ENCODE measurements around the gene TPCN1.

TPCN1 gene

GRCh38 chr12:113278633-113279032, 57.4 kb downstream of the TPCN1 start:
- H3K27me3 ChIP-seq (ENCODE audit: control insufficient read depth in 2 of 2, insufficient read depth in 2 of 2, low read length in 2 of 2), result no peaks in the 10 kb centered on the region
- H3K36me3 ChIP-seq (ENCODE audit: control insufficient read depth in 2 of 2, insufficient read depth in 2 of 2, low read length in 2 of 2), result peaks cover 34 to 59% of the 10 kb centered on the region in 2 donors
- H3K4me1 ChIP-seq (ENCODE audit: control insufficient read depth in 2 of 2, insufficient read depth in 2 of 2, low read length in 2 of 2), result no peaks in the 10 kb centered on the region
- H3K9ac ChIP-seq (ENCODE audit: low read depth in 1 of 2, low read length in 2 of 2), result no peak overlapping the region
- H3K4me3 ChIP-seq (ENCODE audit: low read length in 2 of 2), result no peak overlapping the region
- H3K27ac ChIP-seq (ENCODE audit: low read depth in 2 of 2, low read length in 2 of 2), result no peak overlapping the region
- no peaks in the 10 kb centered on the region for H3K9me3 ChIP-seq (ENCODE audit: control insufficient read depth in 2 of 2, low read length in 2 of 2)

DNA sequence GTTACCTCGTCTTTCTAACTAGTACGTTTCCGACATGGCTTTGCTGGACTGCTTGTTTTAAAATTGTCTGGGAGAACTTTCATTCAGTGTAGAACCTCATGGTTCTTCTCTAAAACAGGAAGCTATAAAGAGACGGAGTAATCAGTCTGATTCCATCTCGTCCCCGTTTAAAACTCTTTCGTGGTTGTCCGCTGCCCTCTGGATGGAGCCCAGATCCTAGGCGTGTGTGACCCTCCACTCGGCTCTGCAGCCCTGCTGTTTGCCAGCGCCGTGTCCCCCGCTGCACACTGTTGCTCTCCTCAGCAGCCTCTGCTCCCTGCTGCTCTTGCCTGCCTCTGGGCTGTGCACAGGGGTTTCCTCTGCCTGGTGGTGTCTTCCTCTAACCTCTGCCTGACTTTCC, 63.5 kb downstream of the TPCN1 start:
- H3K4me3 ChIP-seq (ENCODE audit: low read length in 2 of 2), result no peak overlapping the region
- no peak overlapping the region for H3K27ac ChIP-seq (ENCODE audit: low read depth in 2 of 2, low read length in 2 of 2)
- peaks cover 56 to 70% of the 10 kb centered on the region in 2 donors for H3K36me3 ChIP-seq (ENCODE audit: control insufficient read depth in 2 of 2, insufficient read depth in 2 of 2, low read length in 2 of 2)
- H3K4me1 ChIP-seq (ENCODE audit: control insufficient read depth in 2 of 2, insufficient read depth in 2 of 2, low read length in 2 of 2), result no peaks in the 10 kb centered on the region
- no peaks in the 10 kb centered on the region for H3K27me3 ChIP-seq (ENCODE audit: control insufficient read depth in 2 of 2, insufficient read depth in 2 of 2, low read length in 2 of 2)
- H3K9me3 ChIP-seq (ENCODE audit: control insufficient read depth in 2 of 2, low read length in 2 of 2), result no peaks in the 10 kb centered on the region
- no peak overlapping the region for H3K9ac ChIP-seq (ENCODE audit: low read depth in 1 of 2, low read length in 2 of 2)

GRCh38 chr12:113285679-113286610, 64.7 kb downstream of the TPCN1 start:
- H3K4me1 ChIP-seq (ENCODE audit: control insufficient read depth in 2 of 2, insufficient read depth in 2 of 2, low read length in 2 of 2), result no peaks in the 10 kb centered on the region
- H3K36me3 ChIP-seq (ENCODE audit: control insufficient read depth in 2 of 2, insufficient read depth in 2 of 2, low read length in 2 of 2), result peaks cover 62 to 70% of the 10 kb centered on the region in 2 donors
- H3K27me3 ChIP-seq (ENCODE audit: control insufficient read depth in 2 of 2, insufficient read depth in 2 of 2, low read length in 2 of 2), result no peaks in the 10 kb centered on the region
- H3K9me3 ChIP-seq (ENCODE audit: control insufficient read depth in 2 of 2, low read length in 2 of 2), result no peaks in the 10 kb centered on the region
- no peak overlapping the region for H3K9ac ChIP-seq (ENCODE audit: low read depth in 1 of 2, low read length in 2 of 2)
- no peak overlapping the region for H3K27ac ChIP-seq (ENCODE audit: low read depth in 2 of 2, low read length in 2 of 2)
- no peak overlapping the region for H3K4me3 ChIP-seq (ENCODE audit: low read length in 2 of 2)

GRCh38 chr12:113286712-113287111, 65.4 kb downstream of the TPCN1 start:
- Histone ChIP-seq H3K36me3 (ENCODE audit: control insufficient read depth in 2 of 2, insufficient read depth in 2 of 2, low read length in 2 of 2) (peaks cover 69 to 74% of the 10 kb centered on the region in 2 donors), H3K27me3 (ENCODE audit: control insufficient read depth in 2 of 2, insufficient read depth in 2 of 2, low read length in 2 of 2) (no peaks in the 10 kb centered on the region), H3K4me1 (ENCODE audit: control insufficient read depth in 2 of 2, insufficient read depth in 2 of 2, low read length in 2 of 2) (no peaks in the 10 kb centered on the region), H3K9me3 (ENCODE audit: control insufficient read depth in 2 of 2, low read length in 2 of 2) (no peaks in the 10 kb centered on the region), H3K27ac (ENCODE audit: low read depth in 2 of 2, low read length in 2 of 2) (no peak overlapping the region), H3K4me3 (ENCODE audit: low read length in 2 of 2) (no peak overlapping the region), H3K9ac (ENCODE audit: low read depth in 1 of 2, low read length in 2 of 2) (no peak overlapping the region)

DNA sequence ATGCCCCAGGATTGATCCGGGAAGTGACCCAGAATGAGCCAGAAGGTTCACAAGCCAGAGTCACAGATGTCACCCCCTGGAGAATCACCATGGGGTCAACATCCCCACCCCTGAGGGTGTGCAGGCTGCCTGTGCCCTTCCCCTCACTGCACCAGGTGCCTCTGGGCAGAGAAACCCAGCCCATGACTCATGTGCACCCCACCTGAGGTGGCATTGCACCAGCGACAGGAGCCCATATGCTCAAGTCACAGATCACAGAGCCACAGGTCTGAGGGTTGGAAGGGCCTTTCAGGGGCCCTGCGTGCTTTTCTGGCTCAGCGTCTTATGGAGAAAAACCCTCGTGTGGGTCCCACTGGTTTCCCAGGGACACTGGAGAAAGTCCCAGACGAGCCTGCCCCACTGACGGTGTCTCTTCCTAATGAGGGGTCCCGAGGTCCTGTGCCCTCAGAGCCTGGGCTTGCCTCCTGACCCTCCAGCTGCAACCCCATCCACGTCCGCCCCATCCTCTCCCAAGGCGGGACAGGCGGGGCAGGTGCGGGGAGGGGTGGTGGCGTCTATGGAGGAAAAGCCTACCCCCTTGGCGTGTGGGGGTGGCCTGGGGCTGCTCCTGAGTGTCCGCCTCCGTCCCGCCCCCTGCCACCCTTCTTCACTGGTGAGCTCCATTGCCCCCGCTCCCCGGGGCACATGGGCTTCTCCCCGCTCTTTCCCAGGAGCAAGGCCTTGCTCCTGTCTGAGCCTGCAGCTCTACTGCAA, 66.1 kb downstream of the TPCN1 start:
- Histone ChIP-seq H3K9ac (ENCODE audit: low read depth in 1 of 2, low read length in 2 of 2) (no peak overlapping the region), H3K9me3 (ENCODE audit: control insufficient read depth in 2 of 2, low read length in 2 of 2) (no peaks in the 10 kb centered on the region), H3K27ac (ENCODE audit: low read depth in 2 of 2, low read length in 2 of 2) (no peak overlapping the region), H3K4me1 (ENCODE audit: control insufficient read depth in 2 of 2, insufficient read depth in 2 of 2, low read length in 2 of 2) (no peaks in the 10 kb centered on the region), H3K27me3 (ENCODE audit: control insufficient read depth in 2 of 2, insufficient read depth in 2 of 2, low read length in 2 of 2) (no peaks in the 10 kb centered on the region), H3K4me3 (ENCODE audit: low read length in 2 of 2) (no peak overlapping the region), H3K36me3 (ENCODE audit: control insufficient read depth in 2 of 2, insufficient read depth in 2 of 2, low read length in 2 of 2) (peaks cover 75 to 80% of the 10 kb centered on the region in 2 donors)

- Histone ChIP-seq H3K27me3 (ENCODE audit: control insufficient read depth in 2 of 2, insufficient read depth in 2 of 2, low read length in 2 of 2) (no peaks in the 10 kb centered on the region), H3K9me3 (ENCODE audit: control insufficient read depth in 2 of 2, low read length in 2 of 2) (no peaks in the 10 kb centered on the region), H3K9ac (ENCODE audit: low read depth in 1 of 2, low read length in 2 of 2) (no peak overlapping the region), H3K4me1 (ENCODE audit: control insufficient read depth in 2 of 2, insufficient read depth in 2 of 2, low read length in 2 of 2) (no peaks in the 10 kb centered on the region), H3K4me3 (ENCODE audit: low read length in 2 of 2) (no peak overlapping the region), H3K36me3 (ENCODE audit: control insufficient read depth in 2 of 2, insufficient read depth in 2 of 2, low read length in 2 of 2) (peaks cover 81 to 86% of the 10 kb centered on the region in 2 donors), H3K27ac (ENCODE audit: low read depth in 2 of 2, low read length in 2 of 2) (no peak overlapping the region)
Observed at GRCh38 chr12:113287899-113288282, 66.6 kb downstream of the TPCN1 start.

DNA sequence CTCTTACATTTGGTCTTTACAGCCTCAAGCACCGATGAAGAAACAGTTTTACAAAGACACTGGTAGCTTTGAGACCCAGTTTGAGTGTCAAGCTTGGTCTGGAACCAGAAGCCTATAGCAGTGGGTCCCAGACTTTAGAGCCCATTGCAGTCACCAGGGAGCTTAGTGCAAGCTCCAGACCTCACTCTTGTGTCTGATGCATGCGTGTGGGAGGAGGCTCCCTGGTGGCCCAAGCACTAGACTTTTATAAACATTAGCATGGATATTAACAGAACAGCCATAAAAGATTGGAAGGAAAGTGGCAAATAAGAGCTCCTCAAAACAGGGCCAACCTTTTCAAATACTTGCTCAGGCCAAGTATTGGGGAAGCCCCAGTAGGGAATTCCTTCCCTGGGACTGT, 68.1 kb downstream of the TPCN1 start:
- H3K27ac ChIP-seq (ENCODE audit: low read depth in 2 of 2, low read length in 2 of 2), result no peak overlapping the region
- H3K4me1 ChIP-seq (ENCODE audit: control insufficient read depth in 2 of 2, insufficient read depth in 2 of 2, low read length in 2 of 2), result no peaks in the 10 kb centered on the region
- H3K9me3 ChIP-seq (ENCODE audit: control insufficient read depth in 2 of 2, low read length in 2 of 2), result no peaks in the 10 kb centered on the region
- H3K9ac ChIP-seq (ENCODE audit: low read depth in 1 of 2, low read length in 2 of 2), result no peak overlapping the region
- H3K27me3 ChIP-seq (ENCODE audit: control insufficient read depth in 2 of 2, insufficient read depth in 2 of 2, low read length in 2 of 2), result no peaks in the 10 kb centered on the region
- peaks cover 88 to 89% of the 10 kb centered on the region in 2 donors for H3K36me3 ChIP-seq (ENCODE audit: control insufficient read depth in 2 of 2, insufficient read depth in 2 of 2, low read length in 2 of 2)
- no peak overlapping the region for H3K4me3 ChIP-seq (ENCODE audit: low read length in 2 of 2)

DNA sequence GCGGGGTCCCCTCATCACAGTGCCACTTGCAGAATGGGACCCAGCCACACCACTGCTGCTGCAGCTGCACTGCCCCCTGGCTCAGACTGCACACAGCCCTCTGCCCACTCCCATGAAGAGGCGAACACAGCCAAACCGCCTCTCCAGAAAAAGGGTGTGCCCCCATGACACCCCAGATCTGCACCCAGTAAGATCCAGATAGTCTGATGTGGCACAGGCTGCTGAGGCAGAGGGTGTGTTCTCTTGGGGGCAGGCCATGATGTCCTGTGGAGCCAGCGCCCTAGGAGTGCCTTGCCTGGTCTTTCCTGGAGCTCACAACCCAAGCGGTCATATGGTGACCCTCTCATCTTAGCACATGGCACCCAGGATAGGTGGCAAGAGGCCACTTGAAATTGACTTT, 69.2 kb downstream of the TPCN1 start:
- Histone ChIP-seq H3K9me3 (ENCODE audit: control insufficient read depth in 2 of 2, low read length in 2 of 2) (no peaks in the 10 kb centered on the region), H3K4me3 (ENCODE audit: low read length in 2 of 2) (no peak overlapping the region), H3K36me3 (ENCODE audit: control insufficient read depth in 2 of 2, insufficient read depth in 2 of 2, low read length in 2 of 2) (peaks cover 83 to 93% of the 10 kb centered on the region in 2 donors)

GRCh38 chr12:113291586-113291985, 70.3 kb downstream of the TPCN1 start:
- Histone ChIP-seq H3K9ac (ENCODE audit: low read depth in 1 of 2, low read length in 2 of 2) (no peak overlapping the region), H3K4me1 (ENCODE audit: control insufficient read depth in 2 of 2, insufficient read depth in 2 of 2, low read length in 2 of 2) (no peaks in the 10 kb centered on the region), H3K9me3 (ENCODE audit: control insufficient read depth in 2 of 2, low read length in 2 of 2) (no peaks in the 10 kb centered on the region), H3K36me3 (ENCODE audit: control insufficient read depth in 2 of 2, insufficient read depth in 2 of 2, low read length in 2 of 2) (peaks cover 80 to 90% of the 10 kb centered on the region in 2 donors), H3K4me3 (ENCODE audit: low read length in 2 of 2) (no peak overlapping the region), H3K27me3 (ENCODE audit: control insufficient read depth in 2 of 2, insufficient read depth in 2 of 2, low read length in 2 of 2) (no peaks in the 10 kb centered on the region), H3K27ac (ENCODE audit: low read depth in 2 of 2, low read length in 2 of 2) (no peak overlapping the region)

More for the DNA sequence above, 69.2 kb downstream of the TPCN1 start:
- no peak overlapping the region for H3K27ac ChIP-seq (ENCODE audit: low read depth in 2 of 2, low read length in 2 of 2)
- H3K27me3 ChIP-seq (ENCODE audit: control insufficient read depth in 2 of 2, insufficient read depth in 2 of 2, low read length in 2 of 2), result no peaks in the 10 kb centered on the region
- H3K4me1 ChIP-seq (ENCODE audit: control insufficient read depth in 2 of 2, insufficient read depth in 2 of 2, low read length in 2 of 2), result no peaks in the 10 kb centered on the region
- no peak overlapping the region for H3K9ac ChIP-seq (ENCODE audit: low read depth in 1 of 2, low read length in 2 of 2)

GRCh38 chr12:113292091-113292490, 70.8 kb downstream of the TPCN1 start:
- Histone ChIP-seq H3K9ac (ENCODE audit: low read depth in 1 of 2, low read length in 2 of 2) (no peak overlapping the region), H3K36me3 (ENCODE audit: control insufficient read depth in 2 of 2, insufficient read depth in 2 of 2, low read length in 2 of 2) (peaks cover 80 to 91% of the 10 kb centered on the region in 2 donors), H3K4me1 (ENCODE audit: control insufficient read depth in 2 of 2, insufficient read depth in 2 of 2, low read length in 2 of 2) (no peaks in the 10 kb centered on the region), H3K27me3 (ENCODE audit: control insufficient read depth in 2 of 2, insufficient read depth in 2 of 2, low read length in 2 of 2) (no peaks in the 10 kb centered on the region), H3K4me3 (ENCODE audit: low read length in 2 of 2) (no peak overlapping the region), H3K27ac (ENCODE audit: low read depth in 2 of 2, low read length in 2 of 2) (no peak overlapping the region), H3K9me3 (ENCODE audit: control insufficient read depth in 2 of 2, low read length in 2 of 2) (no peaks in the 10 kb centered on the region)

All from mucosa of rectum (tissue), 2 donors.